Hematopoietic multipotent progenitor cell treated with erythropoietin and hydrocortisone succinate and interleukin-3 and kit ligand, for 15 days (in vitro differentiated cells): ENCODE measurements around the gene POLR1E.

Experiments
- DNase-seq: peaks from one replicate; pipeline ENCODE4 v3.0.0-alpha.2; 2015; ENCODE audit warnings: low spot score

The POLR1E gene, protein sequence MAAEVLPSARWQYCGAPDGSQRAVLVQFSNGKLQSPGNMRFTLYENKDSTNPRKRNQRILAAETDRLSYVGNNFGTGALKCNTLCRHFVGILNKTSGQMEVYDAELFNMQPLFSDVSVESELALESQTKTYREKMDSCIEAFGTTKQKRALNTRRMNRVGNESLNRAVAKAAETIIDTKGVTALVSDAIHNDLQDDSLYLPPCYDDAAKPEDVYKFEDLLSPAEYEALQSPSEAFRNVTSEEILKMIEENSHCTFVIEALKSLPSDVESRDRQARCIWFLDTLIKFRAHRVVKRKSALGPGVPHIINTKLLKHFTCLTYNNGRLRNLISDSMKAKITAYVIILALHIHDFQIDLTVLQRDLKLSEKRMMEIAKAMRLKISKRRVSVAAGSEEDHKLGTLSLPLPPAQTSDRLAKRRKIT

DNA sequence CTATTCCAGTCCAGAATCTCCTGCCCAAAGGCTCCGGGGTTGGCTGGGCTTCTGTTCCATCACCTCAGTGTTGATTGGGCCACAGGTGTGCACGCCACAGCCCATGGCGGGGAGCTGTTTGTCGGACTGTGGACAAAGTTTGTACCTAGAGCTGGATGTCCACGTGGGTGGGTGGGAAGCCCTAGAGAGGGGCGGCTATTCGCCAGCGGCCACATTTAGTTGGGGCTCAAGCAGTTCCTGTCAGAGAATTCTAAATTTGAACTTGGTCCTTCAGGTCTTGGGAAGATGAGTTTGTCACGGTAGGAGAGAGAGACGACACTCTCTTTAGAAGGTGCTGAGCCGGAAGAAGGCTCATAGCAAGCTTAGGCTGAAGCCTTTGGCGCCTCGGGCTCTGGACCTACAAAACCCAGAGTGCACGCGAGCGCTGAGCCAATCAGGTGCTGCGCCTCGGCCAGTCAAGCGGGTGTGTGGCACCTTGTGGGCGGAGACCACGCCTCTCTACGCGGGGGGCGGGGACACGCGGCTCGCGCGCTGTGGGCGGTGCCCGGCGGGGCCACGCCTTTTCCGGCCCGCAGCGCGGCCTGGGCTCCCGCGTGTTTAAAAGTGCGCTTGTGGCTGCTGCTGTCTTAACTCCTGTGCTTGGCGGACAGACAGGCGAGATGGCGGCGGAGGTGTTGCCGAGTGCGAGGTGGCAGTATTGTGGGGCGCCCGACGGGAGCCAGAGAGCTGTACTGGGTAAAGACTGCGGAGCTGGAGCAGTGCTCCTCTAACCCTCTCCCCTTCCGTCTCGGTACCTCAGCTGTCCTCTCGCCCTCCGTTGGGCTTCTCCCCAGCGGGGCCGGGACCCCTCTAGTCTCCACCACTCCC is at the start of gene POLR1E:
POLR1E (plus strand) TSS at position 560 of the 867 bp plus-strand sequence; CDS start at position 660, 100 bp downstream.
- DNase-seq = peak; percentile 95

DNA sequence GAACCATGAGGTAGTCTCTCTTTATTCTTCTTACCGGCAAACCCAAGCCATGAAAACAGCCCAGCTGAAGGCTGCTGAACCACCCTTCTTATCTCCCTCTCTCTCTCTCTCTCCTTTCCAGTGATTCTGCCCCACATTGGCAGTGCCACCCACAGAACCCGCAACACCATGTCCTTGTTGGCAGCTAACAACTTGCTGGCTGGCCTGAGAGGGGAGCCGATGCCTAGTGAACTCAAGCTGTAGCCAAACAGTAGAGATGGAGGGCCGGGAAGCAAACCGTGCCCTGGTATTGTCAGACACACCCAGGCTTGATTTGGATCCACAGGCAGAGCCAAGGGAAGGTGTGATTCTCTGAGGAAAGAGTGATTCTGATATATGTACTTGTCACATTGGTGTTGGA is 49.2 kb upstream of the POLR1E start:
- DNase-seq = no peak

DNA sequence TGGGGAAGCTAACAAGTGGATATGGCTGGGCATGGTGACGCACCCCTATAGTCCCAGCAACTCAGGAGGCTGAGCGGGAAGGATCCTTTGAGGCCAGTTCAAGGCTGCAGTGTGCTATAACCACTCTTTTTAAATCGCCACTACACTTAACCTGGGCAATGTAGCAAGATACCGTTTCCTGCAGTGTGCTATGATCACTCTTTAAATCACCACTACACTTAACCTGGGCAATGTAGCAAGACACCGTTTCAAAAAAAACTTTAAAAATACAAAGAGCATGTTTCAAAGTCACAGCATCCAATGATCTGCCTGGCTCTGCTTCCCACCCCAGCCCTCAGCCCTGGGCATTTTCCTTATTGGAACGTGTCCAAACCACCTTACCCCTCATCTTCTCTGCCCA is 48.7 kb upstream of the POLR1E start:
- DNase-seq = no peak

DNA sequence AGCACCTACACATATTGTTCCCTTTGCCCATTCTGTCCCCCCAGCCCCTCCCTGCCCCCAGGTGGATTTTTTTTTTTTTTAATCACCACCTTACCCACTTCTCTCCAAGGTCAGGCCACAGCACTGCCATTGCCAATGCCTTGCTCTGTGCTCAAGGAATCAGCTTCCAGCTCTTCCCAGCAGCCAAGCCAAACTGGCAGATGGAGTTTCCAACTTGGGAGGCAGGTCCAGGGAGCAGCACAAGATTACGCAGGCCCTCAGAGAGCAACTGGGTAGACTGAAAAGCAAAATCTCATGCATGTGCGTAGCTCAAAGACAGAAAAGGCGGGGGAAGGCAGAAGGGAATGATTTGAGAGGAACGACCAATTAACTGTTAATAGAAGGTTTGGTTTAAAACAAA is 48.1 kb upstream of the POLR1E start:
- no peak for DNase-seq

DNA sequence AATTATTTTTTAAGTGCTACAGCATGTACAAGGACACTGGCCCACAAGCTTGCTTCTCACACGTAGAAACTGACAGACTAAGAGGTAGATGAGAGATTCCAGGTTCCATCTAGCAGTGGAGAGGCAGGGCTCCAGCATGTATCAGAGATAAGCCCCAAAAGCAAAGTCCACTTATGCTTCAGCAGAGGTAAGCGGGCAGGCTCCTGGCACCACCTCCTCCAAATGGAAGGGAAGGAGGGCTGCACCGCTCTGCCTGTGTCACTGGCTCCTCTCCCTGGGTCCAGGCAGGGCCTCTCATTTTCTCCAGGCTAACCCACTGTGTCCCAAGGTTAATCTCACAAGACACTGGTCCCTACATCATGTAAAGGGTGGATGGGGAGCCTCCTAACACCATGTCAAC is 47.4 kb upstream of the POLR1E start:
- DNase-seq = no peak

DNA sequence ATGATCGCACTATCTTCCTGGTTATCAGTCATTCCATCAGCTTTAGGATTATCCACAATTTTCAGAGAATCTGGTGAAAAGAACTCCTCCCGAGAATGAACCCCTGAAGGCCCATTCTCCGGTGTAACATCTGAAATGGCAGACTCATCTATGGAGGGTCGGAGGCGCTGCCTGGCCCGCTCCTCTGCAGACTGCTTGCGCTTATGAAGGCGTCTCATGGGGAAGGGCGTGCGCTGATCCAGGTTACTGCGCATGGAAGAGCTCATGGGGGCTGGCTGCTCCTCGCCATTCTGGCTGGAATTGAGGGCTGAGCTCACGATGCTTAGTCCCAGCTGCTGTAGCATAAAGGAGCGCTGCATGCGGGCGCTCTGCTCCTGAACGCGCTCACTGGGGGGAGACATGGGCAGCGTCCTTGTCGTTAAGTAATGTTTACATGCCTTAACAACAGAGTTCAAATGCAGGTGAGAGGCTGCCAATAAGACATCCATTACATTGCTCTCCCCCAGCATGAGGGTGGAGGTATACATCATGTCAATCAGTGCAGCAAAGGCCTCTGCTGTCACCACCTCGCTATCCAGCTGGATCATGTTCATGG is 43.9 kb upstream of the POLR1E start:
- no peak for DNase-seq

DNA sequence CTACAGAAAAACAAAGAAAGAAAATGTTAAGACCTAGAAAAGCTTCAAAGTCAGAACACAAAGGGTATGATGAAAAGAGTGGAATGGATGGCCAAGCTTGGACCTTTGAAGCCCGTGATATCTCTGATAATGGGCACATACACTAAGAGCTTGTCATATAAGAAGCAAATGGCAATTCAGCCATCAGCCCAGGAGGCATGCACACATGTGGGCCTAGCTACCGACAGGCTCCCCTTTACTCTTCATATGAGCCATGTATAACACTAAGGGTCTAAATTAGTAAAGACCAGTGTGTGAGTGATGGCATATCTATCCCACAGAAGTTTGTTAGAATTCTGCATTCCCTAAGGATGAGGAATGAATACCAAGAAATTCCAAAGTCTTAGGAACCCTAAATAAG is 43.2 kb upstream of the POLR1E start:
- DNase-seq = no peak

DNA sequence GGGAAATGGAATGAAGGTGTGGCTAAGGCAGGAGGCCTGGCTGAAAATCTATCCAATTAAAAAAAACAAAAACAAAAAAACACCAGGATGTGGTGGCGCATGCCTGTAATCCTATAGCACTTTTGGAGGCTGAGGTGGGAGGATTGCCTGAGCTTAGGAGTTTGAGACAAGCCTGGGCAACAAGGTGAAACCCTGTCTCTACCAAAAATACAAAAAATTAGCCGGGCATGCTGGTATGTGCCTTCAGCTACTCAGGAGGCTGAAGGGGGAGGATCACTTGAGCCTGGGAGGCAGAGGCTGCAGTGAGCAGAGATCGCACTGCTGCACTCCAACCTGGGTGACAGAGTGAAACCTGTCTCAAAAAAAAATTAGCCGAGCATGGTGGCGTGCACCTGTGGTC is 42.2 kb upstream of the POLR1E start:
- no peak for DNase-seq

DNA sequence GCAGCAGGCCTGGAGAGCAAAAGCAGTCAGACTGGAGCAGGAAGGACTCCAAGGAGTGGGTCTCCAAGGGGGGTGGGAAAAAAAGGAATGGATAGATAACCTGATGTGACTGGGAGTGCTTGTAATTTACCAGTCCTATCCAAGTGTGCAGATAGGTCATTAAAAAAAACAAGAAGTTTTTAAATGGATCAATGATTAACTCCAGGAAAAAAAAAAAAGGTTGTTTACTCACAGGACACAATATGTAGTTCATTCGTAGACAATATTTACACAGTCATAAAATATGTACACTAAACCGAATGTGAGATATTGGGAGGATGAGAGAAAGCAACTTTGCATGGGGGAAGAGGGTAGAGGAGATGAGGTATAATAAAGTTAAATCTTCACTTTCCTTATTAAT is 40.9 kb upstream of the POLR1E start:
- no peak for DNase-seq

DNA sequence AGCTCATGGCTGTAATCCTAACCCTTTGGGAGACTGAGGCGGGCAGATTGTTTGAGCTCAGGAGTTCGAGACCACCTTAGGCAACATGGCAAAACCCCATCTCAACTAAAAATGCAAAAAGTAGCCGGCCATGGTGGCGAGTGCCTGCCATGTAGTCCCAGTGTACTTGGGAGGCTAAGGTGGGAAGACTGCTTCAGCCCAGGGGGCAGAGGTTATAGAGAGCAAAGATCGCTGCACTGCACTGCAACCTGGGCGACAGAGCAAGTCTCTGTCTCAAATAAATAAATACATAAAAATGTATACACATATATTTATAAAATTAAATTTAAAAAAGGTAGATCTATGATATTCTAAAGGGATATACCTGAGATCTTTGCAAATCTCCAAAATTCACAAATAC is 39.9 kb upstream of the POLR1E start:
- DNase-seq = no peak

DNA sequence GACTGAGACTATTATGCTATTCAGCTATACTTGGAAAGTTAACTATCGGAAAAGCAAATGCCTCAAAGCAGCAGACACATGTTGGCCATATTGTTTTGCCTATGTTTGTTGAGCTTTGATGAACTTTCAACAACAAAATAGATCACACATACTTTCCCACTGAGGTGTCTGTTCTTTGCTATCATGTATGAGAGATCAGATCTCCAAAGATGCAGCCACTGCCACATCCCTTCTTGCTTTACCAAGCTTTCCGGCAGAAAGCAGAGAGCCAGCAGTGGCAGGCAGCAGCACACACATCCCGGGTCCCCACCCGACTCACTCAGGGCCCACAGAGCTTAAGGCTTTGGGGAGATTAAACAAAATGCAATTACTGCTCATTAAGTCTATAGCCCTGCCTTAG is 39.3 kb upstream of the POLR1E start:
- no peak for DNase-seq

DNA sequence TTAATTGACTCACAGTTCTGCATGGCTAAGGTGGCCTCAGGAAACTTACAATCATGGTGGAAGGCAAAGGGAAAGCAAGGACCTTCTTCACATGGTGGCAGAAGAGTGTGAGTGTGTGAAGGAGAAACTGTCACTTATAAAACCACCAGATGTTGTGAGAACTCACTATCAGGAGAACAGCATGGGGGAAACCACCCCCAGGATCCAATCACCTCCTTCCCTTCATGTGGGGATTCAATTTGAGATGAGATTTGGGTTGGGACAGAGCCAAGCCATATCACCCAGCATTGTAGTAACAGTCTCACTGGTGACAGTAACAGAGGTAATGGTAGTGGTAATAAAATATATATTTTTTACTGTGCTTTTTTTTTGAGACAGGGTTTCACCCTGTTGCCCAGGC is 38.6 kb upstream of the POLR1E start:
- no peak for DNase-seq

DNA sequence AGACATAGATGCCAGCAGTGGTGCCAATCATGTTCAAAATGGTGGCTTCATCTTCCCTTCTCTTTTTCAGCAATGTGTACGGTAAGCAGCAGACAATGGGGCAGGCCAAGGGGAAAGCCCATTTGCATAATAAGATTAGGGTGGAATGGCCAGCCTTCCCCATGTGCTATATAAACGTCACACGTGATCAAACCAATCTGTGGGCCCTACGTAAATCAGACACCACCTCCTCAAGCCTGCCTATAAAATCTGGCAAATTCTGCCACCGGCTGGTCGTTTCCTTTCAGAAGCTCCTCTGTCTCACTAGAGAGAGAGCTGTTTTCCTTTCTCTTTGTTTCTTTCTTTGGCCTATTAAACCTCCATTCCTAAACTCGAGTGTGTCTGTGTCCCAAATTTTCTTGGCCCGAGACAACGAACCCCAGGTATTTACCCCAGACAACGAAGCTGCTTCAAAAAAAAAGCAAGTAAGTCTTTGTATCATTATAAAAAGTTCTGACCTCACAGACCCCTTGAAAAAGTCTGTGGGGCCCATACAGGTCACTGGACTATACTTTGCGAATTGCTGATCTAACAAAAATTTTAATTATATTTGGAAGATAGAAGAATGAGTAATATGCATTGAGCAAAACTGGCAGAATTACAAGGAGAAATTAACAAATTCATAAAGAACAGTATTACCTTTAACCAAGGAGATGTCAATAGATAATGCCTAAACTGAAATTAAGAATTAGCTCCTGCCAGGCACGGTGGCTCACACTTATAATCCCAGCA is 35.7 kb upstream of the POLR1E start:
- DNase-seq = no peak

DNA sequence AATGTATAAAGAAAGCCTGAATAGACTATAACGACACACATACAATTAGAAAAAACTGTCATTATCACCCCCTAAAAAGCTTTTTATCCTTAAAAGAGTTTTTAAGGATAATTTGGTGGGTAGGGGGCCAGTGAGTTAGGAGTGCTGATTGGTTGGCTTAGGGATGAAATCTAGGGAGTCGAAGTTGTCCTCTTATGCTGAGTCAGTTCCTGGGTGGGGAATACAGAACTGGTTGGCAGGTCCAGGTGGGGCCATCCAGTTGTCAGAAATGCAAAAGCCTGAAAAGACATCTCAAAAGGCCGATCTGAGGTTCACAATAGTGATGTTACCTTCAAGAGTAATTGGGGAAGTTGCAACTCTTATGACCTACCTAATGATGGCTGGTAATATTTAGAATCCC is 34.1 kb upstream of the POLR1E start:
- no peak for DNase-seq

DNA sequence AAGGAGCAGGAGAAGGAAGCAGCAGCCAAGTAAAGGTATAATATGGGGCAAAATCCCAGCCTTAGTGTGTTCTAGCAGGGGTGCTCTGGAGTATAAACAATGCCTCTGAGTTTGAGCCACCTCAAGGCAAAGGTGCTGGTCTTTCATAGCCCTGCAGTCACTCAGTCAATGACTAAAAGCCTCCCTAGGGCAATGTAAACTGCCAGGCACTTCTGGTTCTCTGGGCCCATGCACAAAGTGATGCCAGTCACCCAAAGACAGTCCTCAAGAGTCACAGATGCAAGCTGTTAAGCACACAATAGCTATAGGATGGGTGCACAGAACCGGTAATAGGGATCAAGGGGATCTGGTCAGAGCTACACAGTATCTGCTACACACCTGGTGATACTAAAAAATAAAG is 33.1 kb upstream of the POLR1E start:
- no peak for DNase-seq

DNA sequence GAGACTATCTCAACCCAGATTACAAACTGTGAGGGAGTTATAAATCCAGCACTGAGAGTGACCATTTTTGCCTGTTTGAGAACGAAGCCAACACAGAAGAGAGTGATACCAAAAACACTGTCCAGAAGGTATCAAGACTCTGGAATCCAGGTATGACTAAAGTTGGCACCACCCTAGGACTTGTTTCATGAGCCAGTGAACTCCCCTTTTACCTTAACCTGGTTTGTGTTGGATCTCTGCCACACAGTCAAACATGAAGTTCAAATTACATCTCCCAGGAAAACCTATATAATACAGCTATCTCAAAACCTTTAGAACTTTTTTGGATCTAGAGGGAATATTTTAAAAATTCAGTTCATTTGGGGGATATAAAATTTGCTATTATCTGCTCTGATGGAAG is 31.9 kb upstream of the POLR1E start:
- DNase-seq = no peak

DNA sequence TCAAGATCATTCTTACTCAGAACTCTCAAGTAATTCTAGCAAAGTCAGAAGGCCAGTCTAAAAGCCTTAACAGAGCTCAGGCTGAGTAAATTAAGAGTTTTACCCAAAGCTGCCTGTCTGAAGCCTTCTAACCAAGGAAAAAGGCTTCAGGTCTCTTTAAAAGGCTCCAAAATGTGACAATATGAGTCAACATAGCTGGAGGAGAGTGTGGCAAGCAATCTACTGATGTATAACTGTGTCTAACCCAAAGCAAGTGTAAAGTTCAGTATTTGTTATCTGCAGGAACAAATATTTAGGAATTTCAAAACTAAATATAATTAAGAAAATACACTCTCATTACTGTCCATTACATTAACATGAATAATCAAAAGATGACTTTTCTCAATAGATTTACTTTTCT is 31.5 kb upstream of the POLR1E start:
- DNase-seq = no peak

DNA sequence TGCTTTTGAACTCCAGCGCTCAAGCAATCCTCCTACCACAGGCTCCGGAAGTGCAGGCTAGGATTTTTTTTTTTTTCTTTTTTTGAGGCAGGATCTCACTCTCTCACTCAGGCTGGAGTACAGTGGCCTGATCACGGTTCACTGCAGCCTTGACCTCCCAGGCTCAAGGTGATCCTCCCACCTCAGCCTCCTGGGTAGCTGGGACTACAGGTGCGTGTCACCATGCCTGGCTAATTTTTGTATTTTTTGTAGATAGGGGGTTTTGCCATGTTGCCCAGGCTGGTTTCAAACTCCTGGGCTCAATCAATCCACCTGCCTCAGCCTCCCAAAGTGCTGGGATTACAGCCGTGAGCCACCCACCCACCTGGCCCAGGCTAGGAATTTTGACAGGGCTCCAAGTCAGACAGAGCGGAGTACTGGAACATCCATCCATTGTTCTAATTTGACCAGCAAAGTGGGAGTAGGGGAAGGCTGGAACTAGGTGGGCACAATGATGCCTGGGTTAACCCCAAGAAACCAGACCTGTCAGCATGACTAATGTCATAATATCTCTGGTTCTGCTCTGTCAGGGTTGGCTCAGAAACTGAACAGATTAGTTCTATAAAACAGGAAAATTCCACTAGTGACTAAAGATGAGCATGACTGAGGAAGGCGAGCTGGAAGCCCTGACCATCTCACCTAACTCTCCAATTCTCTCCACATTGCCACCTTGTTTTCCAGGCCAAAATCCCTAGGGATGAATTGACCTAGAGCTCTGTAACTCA is 29.7 kb upstream of the POLR1E start:
- no peak for DNase-seq

DNA sequence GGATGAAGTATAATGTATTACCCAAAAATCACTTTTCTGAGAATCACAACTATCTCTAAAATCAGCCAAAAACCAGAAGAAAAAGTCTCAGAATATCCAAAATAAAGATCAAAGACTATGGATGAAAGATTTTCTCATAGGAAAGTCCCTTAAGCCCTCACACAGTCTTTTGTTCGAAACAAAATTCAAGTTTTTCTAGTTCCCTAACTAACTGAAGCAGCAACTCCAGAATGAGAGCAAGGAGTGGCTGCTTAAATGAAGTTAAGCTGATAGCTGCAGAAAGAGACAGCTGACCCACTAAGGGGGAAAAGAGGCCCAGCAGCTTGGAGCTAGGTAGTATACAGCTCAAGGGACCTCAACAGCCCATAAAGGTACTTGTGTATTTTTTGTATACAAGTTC is 28.9 kb upstream of the POLR1E start:
- no peak for DNase-seq

DNA sequence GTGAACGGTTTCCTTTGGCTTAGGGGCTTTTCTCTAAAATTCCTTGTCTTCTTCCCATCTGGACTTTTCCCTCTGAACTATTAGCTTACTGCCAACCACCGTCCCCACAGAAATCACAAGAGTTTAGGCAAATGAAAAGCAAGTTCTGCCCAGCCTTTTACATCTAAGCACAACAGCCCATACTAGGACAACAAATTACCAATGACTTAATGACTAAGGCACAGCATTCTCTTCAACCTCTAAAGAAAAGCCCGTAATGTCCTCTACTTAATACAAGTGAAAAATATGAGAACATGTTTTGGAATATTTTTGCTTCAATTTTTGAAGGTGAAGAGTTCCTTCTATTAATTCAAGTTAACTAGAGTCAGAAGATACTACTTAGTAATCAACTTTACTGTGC is 21.7 kb upstream of the POLR1E start:
- no peak for DNase-seq
